HG02970 (cell line): Measurements from ENCODE around the gene RAB8B.
A peak's percentile ranks its signal among the peaks of the same experiment; 100 is the strongest.

Experiments used
- ATAC-seq: cut with Tn5 transposase; IDR thresholded peaks from one replicate; pipeline ENCODE4 v1.9.1; 2021; ENCODE audit warnings: mild to moderate bottlenecking, moderate library complexity, moderate number of reproducible peaks; ENCODE audit not compliant: unreplicated experiment, low FRiP score

Gene RAB8B

DNA sequence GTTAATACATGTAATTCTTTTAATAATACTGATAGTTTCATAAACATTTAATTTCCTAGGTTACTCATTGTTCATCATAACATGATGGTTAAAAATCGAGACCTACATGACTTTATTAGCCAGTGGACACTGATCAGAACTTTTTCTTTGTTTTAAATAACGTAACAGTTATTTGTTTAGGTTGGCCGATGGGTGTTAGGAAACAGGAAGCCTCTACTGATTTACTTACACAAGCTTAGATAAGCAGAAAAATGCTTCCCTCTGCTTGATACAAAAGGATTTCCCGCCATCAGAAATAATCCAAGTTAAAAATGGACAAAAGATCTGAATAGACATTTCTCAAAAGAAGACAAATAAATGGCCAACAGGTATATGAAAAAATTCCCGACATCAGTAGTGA lies 71.4 kb downstream of the RAB8B start:
- no peak for ATAC-seq

DNA sequence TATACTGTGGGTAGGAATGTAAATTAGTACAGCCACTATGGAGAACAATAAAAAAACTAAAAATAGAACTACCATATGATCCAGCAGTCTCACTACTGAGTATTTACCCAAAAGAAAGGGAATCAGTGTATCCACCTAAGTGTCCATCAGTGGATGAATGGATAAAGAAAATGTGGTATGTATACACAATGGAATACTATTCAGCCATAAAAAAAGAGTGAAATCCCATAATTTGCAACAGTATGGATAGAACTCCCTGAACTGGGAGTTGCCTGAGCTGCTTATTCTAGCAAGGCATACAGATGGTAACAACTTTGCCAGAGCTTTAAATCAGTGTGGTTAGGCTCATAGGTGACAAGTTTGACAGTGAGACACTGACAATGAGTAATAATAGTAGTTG lies 71.9 kb downstream of the RAB8B start:
- ATAC-seq, result no peak

DNA sequence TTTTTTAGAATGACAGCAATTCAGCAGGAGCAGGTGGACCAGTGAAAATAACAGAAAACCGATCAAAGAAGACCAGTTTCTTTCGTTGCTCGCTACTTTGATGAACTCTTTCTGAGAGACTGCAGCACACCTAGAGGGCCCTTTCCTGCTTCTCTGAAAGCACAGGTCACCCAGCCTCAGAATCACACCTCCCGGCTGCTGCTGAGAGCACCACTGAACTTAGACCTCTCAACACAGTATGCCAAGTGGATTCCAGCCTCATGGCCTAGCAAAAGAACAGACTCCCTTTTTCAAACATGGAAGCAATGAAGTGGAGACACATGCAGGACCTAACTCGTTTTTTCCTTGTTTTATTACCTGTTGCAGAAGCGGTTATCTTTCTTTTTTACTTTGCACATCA lies 74.1 kb downstream of the RAB8B start:
- no peak for ATAC-seq

DNA sequence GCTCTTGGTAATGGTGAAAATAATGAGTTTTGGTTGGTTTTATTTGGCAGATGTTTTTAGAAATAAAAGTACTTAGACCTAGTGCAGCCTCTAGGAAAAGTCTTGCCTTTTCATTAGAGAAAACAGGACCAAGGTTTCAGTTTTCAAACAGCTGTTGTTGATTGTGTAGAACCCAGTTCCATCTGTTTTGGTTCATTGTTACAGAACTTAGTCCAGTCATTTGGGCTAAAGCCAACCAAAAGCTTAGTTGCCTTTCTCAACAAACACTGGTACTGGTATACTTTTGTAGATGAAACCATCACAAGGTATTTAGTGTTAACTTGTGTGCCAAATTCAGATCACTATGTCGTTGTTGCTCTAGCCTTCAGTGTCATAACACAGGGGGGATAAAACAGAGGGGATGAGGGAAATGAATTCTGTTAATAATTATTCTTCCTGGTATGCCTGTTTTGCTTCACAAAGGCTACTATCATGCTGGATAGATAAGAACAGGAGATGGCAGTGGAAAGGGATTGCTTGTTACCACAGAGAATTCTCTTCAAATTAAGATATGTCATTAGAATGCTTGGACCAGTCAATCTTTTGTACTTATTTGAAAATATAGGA lies 75.4 kb downstream of the RAB8B start:
- no peak for ATAC-seq

DNA sequence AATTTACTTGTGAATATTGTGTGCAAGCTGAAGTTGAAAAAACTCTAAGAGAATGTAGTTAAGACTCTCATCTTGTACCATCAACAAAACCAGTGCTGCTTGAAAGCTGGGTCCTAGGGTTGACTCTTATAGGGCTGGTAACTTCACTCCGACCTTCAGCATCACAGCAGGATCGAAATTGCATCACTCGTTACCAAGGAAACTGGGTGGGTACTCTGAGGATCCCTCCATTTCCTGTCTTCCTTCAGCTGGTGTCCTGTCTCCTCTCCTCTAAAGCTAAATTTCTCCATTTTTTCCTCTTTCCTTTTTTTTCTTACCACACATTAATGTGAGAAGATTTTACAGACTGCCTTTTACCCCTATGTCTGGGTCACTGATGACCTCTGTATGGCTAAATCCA lies 85.0 kb downstream of the RAB8B start:
- ATAC-seq, result no peak

DNA sequence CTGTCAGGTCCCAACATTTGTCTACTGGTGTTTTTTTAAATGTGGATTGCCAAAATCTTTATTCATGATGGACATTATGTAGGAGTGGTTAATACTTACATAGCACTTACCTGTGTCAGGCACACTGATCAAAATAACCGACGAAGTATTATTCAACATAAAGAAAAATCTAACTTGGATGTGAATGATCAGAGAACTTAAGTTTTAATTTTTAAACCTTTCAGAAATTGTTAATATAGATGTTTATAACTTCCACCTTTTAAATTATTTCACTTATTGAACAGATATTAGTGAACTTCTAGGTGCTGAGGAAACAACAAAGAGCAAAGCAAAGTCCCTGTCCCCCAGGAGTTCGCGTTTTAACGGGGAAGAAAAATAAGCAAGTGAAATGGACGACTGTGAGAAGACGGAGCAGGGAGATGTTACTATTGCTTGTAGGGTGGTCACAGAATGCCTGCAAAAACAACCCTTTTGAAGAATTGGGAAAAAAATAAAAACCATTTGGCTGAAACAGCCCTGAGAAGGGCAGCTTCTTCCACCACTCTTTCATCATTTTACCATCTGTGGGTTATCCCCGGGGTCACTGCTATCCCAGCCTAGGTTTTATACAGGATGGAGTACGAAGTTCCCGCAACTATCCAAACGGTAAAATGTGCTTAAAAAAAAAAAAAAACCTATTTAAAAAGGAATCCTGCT lies 87.1 kb downstream of the RAB8B start:
- ATAC-seq, result no peak

DNA sequence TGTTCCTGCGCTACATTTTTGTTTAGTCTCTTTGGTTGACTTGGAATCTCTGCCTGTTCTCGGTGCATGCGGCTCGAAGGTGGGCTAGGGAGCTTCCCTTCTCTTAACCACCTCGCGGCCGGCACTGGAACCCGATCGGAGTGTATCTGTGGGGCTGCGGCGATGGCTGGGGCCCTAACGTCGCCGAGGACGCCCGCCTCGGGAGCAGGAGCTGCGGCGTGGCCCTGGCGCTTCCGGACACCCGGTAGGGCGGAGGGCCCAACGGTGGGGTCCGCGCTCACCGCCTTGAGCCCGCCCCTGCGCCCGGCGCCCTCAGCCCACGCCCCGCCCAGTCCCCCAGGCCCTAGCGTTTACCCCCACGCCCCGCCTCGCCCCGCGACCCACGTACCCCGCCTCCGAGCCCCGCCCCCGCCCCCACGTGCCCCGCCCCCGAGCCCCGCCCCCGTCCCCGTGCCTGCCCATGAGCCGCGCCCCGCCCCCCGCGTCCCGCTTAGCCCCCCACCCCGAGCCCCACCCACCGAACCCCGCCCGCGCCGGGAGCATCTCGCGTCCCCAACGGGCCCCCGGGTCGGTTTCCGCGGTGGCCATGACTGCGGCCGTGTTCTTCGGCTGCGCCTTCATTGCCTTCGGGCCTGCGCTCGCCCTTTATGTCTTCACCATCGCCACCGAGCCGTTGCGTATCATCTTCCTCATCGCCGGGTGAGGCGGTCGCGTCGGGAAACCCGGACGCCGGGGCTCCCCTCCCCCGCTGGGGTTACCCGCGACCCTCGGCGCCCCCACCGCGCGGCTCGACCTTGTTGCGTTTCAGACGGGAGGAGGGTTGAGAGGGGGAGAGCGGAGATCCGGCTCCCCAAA lies 87.9 kb downstream of the RAB8B start, which contains the start of gene APH1B:
APH1B (plus strand) TSS at position 568 of the 855 bp plus-strand sequence; CDS start at position 587, 19 bp downstream.
- peak; percentile 83 for ATAC-seq

DNA sequence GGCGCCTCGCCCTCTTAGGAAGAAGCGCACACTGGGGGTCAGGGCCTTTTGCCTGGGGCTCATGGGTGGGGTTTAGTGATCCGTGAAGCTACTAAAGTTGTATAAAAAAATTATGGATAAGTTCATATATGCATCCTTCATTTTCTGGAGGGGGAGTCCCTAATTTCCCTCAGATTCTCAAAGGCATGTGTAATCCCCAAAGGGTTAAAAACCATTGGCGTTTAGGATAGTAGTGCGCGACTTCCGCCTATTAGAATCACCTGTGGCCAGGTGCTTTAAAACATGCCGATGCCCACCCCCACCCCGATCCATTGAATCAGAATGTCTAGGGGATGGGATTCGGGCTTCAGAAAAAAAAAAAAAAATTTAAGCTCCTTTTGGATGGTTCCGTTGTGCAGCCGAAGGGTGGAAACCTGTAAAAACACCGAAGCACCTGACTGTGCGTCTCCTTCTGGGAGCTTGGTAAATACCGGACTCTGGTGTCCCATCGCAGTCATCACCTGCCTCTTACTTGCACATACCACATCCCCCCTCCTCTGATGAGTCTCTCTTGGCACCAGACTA lies 88.6 kb downstream of the RAB8B start:
- ATAC-seq, result no peak

DNA sequence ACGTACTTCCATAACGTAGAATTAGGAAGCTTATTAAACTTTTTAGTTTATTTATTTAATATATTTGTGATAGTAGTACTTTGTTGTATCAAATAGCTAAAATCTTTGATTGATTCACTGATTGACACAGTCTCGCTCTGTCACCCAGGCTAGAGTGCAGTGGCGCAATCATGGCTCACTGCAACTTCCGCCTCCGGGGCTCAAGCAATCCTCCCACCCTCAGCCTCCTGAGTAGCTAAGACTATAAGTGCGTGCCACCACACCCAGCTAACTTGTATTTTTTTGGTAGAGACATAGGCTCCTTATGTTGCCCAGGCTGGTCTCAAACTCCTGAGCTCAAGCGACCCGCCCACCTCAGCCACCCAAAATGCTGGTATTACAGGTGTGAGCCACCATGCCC lies 93.7 kb downstream of the RAB8B start:
- ATAC-seq, result no peak

DNA sequence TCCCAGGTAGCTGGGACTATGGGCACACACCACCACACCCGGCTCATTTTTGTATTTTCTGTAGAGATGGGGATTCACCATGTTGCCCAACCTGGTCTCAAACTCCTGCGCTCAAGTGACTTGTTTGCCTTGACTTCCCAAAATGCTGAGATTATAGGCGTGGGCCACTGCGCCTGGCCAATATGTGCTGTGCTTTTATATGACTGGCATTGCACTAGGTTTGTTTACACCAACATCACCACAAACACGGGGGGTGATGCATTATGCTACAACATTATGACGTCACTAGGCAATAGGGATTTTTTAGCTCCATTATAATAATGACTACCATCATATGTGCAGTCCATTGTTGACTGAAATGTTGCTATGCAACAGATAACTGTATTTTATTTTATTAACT lies 94.9 kb downstream of the RAB8B start:
- ATAC-seq, result no peak

DNA sequence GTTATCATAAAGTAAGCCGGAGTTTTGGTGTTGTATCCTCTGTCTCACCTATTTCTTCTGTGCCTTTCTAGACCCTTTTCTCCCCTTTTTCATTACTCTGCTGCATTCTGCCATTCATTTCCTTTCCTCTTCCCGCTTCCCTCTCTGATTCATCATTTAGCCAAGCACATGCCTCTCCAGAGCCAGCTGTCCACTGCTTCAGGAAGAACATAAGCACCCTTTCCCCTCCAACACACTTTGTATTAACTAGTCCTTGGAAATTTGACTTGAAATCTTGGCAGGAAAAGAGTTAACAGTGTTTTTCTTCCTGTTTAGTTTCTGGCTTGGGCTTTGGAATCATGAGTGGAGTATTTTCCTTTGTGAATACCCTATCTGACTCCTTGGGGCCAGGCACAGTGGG lies 97.7 kb downstream of the RAB8B start:
- ATAC-seq, result no peak

DNA sequence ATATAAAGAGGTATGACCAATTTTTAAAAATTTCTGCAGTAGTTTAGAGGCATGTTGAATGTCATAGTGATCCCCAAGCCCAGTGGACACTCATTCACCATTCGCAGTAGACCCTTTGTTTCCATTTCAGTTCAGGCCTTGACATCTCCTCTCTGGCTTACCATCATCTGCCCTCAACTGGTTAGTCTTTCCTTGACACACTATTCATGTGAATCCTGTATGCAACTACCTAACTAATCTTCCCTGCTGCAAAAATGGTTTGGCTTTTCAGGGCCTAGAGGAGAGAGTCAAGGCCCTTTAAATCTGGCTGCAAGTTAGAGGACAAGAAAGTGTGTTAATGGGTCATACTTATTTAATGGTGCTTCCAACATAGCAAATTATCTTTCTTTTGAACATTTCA lies 98.9 kb downstream of the RAB8B start:
- no peak for ATAC-seq

DNA sequence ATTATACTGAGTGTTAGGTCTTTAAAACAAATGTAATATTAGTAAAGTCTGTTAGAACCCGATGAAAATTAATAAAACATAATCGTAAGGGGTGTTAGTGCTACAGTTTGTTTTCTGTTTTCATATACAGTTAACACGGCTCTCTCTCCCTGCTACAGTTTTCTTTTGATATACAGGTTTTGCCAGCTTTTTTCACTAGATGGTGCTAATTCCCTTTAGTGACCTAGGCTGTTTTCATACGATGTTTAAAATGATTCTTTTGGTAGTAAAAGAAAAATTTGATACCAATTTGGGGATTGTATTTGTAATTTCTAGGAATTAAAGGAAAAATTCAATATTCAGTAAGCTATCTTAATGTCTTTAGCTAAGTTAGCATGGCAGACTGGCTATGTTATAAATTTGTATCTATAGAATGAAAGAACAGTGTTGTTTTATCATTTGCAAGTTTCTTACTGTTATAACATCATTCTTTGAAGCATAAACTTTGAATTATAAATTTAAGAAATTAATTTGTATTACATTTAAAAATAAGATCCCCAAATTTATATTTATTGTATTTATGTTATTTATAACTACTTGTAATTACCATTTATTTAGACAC lies 99.5 kb downstream of the RAB8B start:
- ATAC-seq, result no peak

DNA sequence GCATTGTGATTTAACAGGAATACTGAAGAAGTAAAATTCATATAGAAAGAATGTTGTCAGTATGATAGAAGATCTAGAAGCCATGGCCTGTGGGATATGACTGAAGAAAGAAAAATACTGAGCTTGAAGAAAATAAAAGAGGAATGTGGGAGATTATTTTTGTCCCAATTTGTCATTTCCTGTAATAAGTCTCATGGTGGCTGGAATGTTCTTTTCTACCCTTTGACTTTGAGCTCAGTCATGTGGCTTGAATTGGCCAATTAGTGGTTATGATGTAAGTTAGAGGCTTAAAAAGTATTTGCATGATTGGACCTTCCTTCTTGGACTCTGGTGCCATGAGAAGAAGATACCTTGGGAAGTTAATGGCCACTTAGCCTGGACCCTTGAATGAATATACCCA lies 102.1 kb downstream of the RAB8B start:
- ATAC-seq, result no peak

DNA sequence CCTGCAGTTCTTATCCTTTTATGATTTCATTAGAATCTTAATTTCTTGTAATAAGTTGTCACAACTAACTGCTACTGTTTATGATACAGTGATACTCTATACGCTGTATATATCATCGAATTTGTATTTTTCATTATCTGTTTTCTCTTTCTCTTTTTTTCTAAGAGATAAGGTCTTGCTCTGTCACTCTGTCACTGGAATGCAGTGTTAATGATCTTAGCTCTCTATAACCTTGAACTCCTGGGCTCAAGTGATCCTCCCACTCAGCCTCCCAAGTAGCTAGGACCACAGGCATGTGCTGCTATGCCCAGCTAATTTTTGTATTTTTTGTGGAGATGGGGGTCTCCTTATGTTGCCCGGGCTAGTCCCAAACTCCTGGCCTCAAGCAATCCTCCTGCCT lies 102.8 kb downstream of the RAB8B start:
- ATAC-seq, result no peak

DNA sequence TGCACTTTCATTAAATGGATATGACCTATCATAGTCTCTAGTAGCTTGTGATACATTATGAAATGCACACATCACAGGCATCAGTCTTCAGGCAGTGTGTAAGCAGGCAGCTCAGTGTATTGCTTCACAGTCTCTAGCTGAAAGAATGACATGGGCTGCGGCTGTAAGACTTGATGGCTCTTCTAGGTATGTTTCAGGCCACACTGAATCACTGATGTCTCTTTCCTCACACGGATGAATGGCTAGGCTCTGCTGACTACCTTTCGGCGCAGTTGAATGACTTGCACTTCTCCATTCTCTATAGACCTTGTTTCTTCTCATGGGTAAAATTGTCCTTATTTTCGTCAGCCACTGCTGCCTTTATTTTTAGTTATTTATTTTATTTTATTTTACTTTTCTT lies 103.4 kb downstream of the RAB8B start:
- no peak for ATAC-seq

DNA sequence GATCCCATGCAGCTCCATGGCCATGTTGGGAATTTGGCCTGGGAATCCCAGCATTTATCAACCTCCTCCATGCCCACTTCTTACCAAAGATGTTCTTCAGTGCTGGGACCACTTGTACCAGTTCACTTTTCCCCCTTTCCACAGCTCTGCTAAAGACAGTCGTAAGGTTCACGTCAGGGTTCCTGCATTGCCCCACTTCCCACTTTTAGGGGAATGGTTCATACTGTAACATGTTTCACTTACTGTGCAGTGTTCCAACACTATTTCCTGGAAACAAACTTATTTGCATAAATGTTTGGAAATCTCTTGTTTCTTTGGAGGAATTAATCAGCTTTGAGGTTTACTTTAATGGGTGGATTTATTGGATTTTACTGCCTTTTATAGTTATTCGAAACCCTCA lies 105.0 kb downstream of the RAB8B start:
- no peak for ATAC-seq

DNA sequence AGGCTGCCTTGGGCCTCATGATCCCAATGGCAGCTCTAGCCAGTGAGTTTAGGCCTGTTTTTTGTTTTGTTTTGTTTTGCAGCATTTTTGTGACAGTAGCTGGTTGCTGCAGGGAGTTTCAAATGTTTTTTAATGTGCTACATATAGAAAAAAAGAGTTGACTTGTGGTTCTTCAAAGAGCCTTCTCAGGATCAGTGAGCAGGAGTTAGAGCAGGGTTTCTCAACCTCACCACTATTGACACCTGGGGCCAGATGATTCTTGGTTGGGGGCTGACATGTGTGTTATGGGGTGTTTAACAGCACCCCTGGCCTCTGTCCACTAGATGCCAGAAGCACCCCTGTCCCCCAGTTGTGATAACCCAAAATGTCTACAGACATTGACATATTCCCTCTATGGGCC lies 105.9 kb downstream of the RAB8B start:
- no peak for ATAC-seq

DNA sequence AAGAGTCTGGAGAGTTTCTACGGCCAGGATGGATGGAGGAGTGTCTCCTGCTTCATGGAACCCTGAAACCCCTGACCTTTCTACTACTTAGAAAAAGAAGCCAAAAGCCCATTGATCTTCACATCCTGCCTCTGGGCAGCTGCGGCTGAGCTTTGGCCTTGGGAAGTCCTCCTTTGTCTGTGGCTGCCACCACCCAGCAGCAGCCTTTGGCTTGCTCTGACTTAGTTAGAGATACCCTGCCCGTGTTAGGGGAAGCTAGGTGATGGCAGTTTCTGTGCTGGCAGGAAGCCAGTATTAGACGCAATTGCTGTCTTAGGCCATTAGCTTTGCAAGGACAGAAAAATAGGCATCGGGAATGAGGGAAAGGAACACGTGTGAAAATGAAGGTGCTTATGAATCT lies 106.8 kb downstream of the RAB8B start:
- ATAC-seq, result no peak

DNA sequence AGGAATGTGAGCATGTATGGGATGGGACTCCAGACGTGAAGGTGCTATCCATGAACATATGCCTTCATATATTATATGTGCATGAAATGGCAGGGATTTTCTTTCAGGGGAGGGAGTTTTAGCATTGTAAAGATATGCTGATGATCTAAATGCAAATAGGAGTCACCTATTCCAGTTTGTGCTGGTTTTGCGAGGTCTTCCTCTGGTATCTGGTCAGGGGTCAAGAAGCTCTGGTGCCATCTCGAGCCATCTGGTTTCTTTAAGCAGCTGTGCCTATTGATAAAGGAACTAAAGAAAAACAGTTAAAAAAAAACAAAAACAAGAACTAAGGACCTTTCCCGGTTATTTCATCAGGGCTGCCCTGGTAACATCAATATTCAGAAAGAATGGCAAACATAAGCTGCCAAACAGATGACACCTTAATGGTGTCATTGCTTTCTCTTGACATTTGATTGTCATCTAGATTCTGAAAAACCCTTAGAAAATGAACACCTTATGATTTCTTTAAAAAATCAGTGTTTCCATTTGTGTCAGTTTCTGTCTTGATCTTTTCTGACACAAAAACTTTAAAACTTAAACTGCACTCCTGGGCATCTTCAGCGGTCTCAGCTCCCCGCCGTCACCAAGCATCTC lies 110.7 kb downstream of the RAB8B start:
- no peak for ATAC-seq
